Measurements from ENCODE around the gene ZNF787. TPM values are rescaled to one million over a fixed set of nuclear protein-coding genes. Genes with fewer than 3 reads are reported as not detected.

ZNF787 gene
- total RNA-seq, 5 donors from 2014 or later (not counting 1 experiment from before 2014, with no cell fraction given): 20.6 to 38.6 (median 34.9) TPM

GRCh38 chr19:56080669-56081401 lies 40.3 kb downstream of the ZNF787 start:
- 4% methylated on average over 31 of the region's 36 CpGs for WGBS (ENCODE audit: insufficient coverage)
- H3K9me3 Mint-ChIP-seq: no peaks in the 10 kb centered on the region
- H3K4me3 Mint-ChIP-seq: peak overlapping the region; percentile 72 to 79 (median 73)
- H3K36me3 ChIP-seq (ENCODE audit: control insufficient read depth in 2 of 2, extremely low read depth in 1 of 2, insufficient read depth in 1 of 2, low read length in 1 of 2): no peaks in the 10 kb centered on the region
- no peaks in the 10 kb centered on the region for H3K36me3 Mint-ChIP-seq
- no peak overlapping the region for H3K27ac Mint-ChIP-seq
- peak overlapping the region; percentile 40 to 69 for H3K4me3 ChIP-seq (ENCODE audit: control insufficient read depth in 1 of 2, extremely low read depth in 1 of 2, low read length in 1 of 2)
- peaks cover 0 to 18% of the 10 kb centered on the region in 2 experiments for H3K27me3 ChIP-seq (replicated peaks in 1 of 2; ENCODE audit: control insufficient read depth in 2 of 2, extremely low read depth in 1 of 2, insufficient read depth in 2 of 2, low read length in 1 of 2)
- peak; percentile 44 to 73 (median 55) for ATAC-seq (replicated peaks in 1 of 4)
- peaks cover 7 to 12% of the 10 kb centered on the region in 2 donors for H3K27me3 Mint-ChIP-seq
- ChIA-PET POLR2A (interaction anchor here in 1 of 2 donors (0.7 kb wide), 1 partner anchor 47 kb away, joined by 4 read pairs; no protein-coding TSS in a partner anchor), CTCF (interaction anchor here (0.5 to 0.9 kb wide), 3 partner anchors 14 to 1917 kb away, joined by 3 to 4 read pairs (median 3); no protein-coding TSS in a partner anchor)
- peaks cover 9 to 13% (median 12%) of the 10 kb centered on the region in 3 donors for H3K4me1 Mint-ChIP-seq
- H3K27ac ChIP-seq (ENCODE audit: low read length): no peak overlapping the region
- peaks cover 3 to 10% of the 10 kb centered on the region in 2 experiments for H3K4me1 ChIP-seq (ENCODE audit: control insufficient read depth in 1 of 2, extremely low read depth in 1 of 2, insufficient read depth in 2 of 2, low read length in 2 of 2)
- H3K9me3 ChIP-seq: no peaks in the 10 kb centered on the region
- DNase-seq: peak in 34 of 35 experiments; percentile 22 to 81 (median 51)

GRCh38 chr19:56079609-56080008 lies 41.5 kb downstream of the ZNF787 start:
- no peaks in the 10 kb centered on the region for H3K36me3 ChIP-seq (ENCODE audit: control insufficient read depth in 2 of 2, extremely low read depth in 1 of 2, insufficient read depth in 1 of 2, low read length in 1 of 2)
- Mint-ChIP-seq H3K4me3 (no peak overlapping the region), H3K27ac (no peak overlapping the region), H3K27me3 (peaks cover 7 to 14% of the 10 kb centered on the region in 2 donors), H3K9me3 (no peaks in the 10 kb centered on the region), H3K4me1 (peaks cover 9 to 13% (median 12%) of the 10 kb centered on the region in 3 donors), H3K36me3 (no peaks in the 10 kb centered on the region)
- no peaks in the 10 kb centered on the region for H3K9me3 ChIP-seq
- H3K27ac ChIP-seq (ENCODE audit: low read length): no peak overlapping the region
- no peak overlapping the region for H3K4me3 ChIP-seq (ENCODE audit: control insufficient read depth in 1 of 2, extremely low read depth in 1 of 2, low read length in 1 of 2)
- peaks cover 3 to 10% of the 10 kb centered on the region in 2 experiments for H3K4me1 ChIP-seq (ENCODE audit: control insufficient read depth in 1 of 2, extremely low read depth in 1 of 2, insufficient read depth in 2 of 2, low read length in 2 of 2)
- ChIA-PET POLR2A (no interaction called here), CTCF (interaction anchor here (0.6 to 1.2 kb wide), 4 partner anchors 13 to 254 kb away, joined by 3 to 5 read pairs (median 3); no protein-coding TSS in a partner anchor)
- peaks cover 0 to 18% of the 10 kb centered on the region in 2 experiments for H3K27me3 ChIP-seq (replicated peaks in 1 of 2; ENCODE audit: control insufficient read depth in 2 of 2, extremely low read depth in 1 of 2, insufficient read depth in 2 of 2, low read length in 1 of 2)
- no peak for ATAC-seq (replicated peaks in 1 of 4)
- no peak for DNase-seq
- 80% methylated on average over 5 of the region's 7 CpGs for WGBS (ENCODE audit: insufficient coverage)

GRCh38 chr19:56076498-56076897 lies 44.6 kb downstream of the ZNF787 start:
- Histone ChIP-seq H3K9me3 (no peaks in the 10 kb centered on the region), H3K27me3 (replicated peaks in 1 of 2; ENCODE audit: control insufficient read depth in 2 of 2, extremely low read depth in 1 of 2, insufficient read depth in 2 of 2, low read length in 1 of 2) (peaks cover 0 to 13% of the 10 kb centered on the region in 2 experiments), H3K4me3 (ENCODE audit: control insufficient read depth in 1 of 2, extremely low read depth in 1 of 2, low read length in 1 of 2) (no peak overlapping the region), H3K36me3 (ENCODE audit: control insufficient read depth in 2 of 2, extremely low read depth in 1 of 2, insufficient read depth in 1 of 2, low read length in 1 of 2) (no peaks in the 10 kb centered on the region), H3K27ac (ENCODE audit: low read length) (no peak overlapping the region), H3K4me1 (ENCODE audit: control insufficient read depth in 1 of 2, extremely low read depth in 1 of 2, insufficient read depth in 2 of 2, low read length in 2 of 2) (peaks cover 3 to 10% of the 10 kb centered on the region in 2 experiments)
- CTCF ChIA-PET: interaction anchor here (1.0 to 1.6 kb wide), 6 partner anchors 11 to 257 kb away, joined by 3 to 8 read pairs (median 4); no protein-coding TSS in a partner anchor
- Mint-ChIP-seq H3K27ac (no peak overlapping the region), H3K9me3 (no peaks in the 10 kb centered on the region), H3K27me3 (peaks cover 4 to 10% of the 10 kb centered on the region in 2 donors), H3K4me3 (no peak overlapping the region), H3K36me3 (no peaks in the 10 kb centered on the region), H3K4me1 (peaks cover 9 to 10% (median 9%) of the 10 kb centered on the region in 3 donors)
- POLR2A ChIA-PET: no interaction called here
- DNase-seq (peak in 19 of 35 experiments; percentile 5 to 60 (median 22)), ATAC-seq (replicated peaks in 1 of 4) (no peak)
- WGBS (ENCODE audit: insufficient coverage): 43% methylated on average over 2 of the region's 5 CpGs

GRCh38 chr19:56071151-56071550 lies 49.9 kb downstream of the ZNF787 start:
- ChIA-PET CTCF (interaction anchor here in 1 of 2 donors (0.6 kb wide), 4 partner anchors 11 to 1900 kb away, joined by 3 to 5 read pairs (median 4); no protein-coding TSS in a partner anchor), POLR2A (no interaction called here)
- Mint-ChIP-seq H3K27ac (no peak overlapping the region), H3K4me3 (no peak overlapping the region), H3K4me1 (peaks cover 9% of the 10 kb centered on the region in 3 donors), H3K36me3 (no peaks in the 10 kb centered on the region), H3K9me3 (no peaks in the 10 kb centered on the region), H3K27me3 (peaks cover 2 to 3% of the 10 kb centered on the region in 2 donors)
- peaks cover 0 to 9% of the 10 kb centered on the region in 2 experiments for H3K4me1 ChIP-seq (ENCODE audit: control insufficient read depth in 1 of 2, extremely low read depth in 1 of 2, insufficient read depth in 2 of 2, low read length in 2 of 2)
- no peak overlapping the region for H3K4me3 ChIP-seq (ENCODE audit: control insufficient read depth in 1 of 2, extremely low read depth in 1 of 2, low read length in 1 of 2)
- no peak overlapping the region for H3K27ac ChIP-seq (ENCODE audit: low read length)
- H3K9me3 ChIP-seq: no peaks in the 10 kb centered on the region
- 82% methylated on average over 4 of the region's 4 CpGs for WGBS (ENCODE audit: insufficient coverage)
- no peak for DNase-seq
- no peak for ATAC-seq (replicated peaks in 1 of 4)
- no peaks in the 10 kb centered on the region for H3K36me3 ChIP-seq (ENCODE audit: control insufficient read depth in 2 of 2, extremely low read depth in 1 of 2, insufficient read depth in 1 of 2, low read length in 1 of 2)
- peaks cover 0 to 11% of the 10 kb centered on the region in 2 experiments for H3K27me3 ChIP-seq (replicated peaks in 1 of 2; ENCODE audit: control insufficient read depth in 2 of 2, extremely low read depth in 1 of 2, insufficient read depth in 2 of 2, low read length in 1 of 2)

- WGBS (ENCODE audit: insufficient coverage): no CpG with 5 or more reads among the region's 3 CpGs
- peaks cover 0 to 10% of the 10 kb centered on the region in 2 experiments for H3K4me1 ChIP-seq (ENCODE audit: control insufficient read depth in 1 of 2, extremely low read depth in 1 of 2, insufficient read depth in 2 of 2, low read length in 2 of 2)
- POLR2A ChIA-PET: no interaction called here
- Mint-ChIP-seq H3K4me1 (peaks cover 12 to 13% (median 12%) of the 10 kb centered on the region in 3 donors), H3K27ac (no peak overlapping the region), H3K36me3 (no peaks in the 10 kb centered on the region), H3K9me3 (no peaks in the 10 kb centered on the region), H3K27me3 (peaks cover 6 to 9% of the 10 kb centered on the region in 2 donors), H3K4me3 (no peak overlapping the region)
- no peak overlapping the region for H3K4me3 ChIP-seq (ENCODE audit: control insufficient read depth in 1 of 2, extremely low read depth in 1 of 2, low read length in 1 of 2)
- ATAC-seq (replicated peaks in 1 of 4) (no peak), DNase-seq (no peak)
- H3K36me3 ChIP-seq (ENCODE audit: control insufficient read depth in 2 of 2, extremely low read depth in 1 of 2, insufficient read depth in 1 of 2, low read length in 1 of 2): no peaks in the 10 kb centered on the region
- no peaks in the 10 kb centered on the region for H3K9me3 ChIP-seq
- CTCF ChIA-PET: interaction anchor here in 1 of 2 donors (0.7 kb wide), 1 partner anchor 652 kb away, joined by 3 read pairs; no protein-coding TSS in a partner anchor
- H3K27ac ChIP-seq (ENCODE audit: low read length): no peak overlapping the region
- H3K27me3 ChIP-seq (replicated peaks in 1 of 2; ENCODE audit: control insufficient read depth in 2 of 2, extremely low read depth in 1 of 2, insufficient read depth in 2 of 2, low read length in 1 of 2): peaks cover 0 to 15% of the 10 kb centered on the region in 2 experiments
Measured at GRCh38 chr19:56069642-56070041, 51.5 kb downstream of the ZNF787 start.

Measured in T-cell (primary cell).